Measurements from ENCODE around the gene NDE1.

DNA sequence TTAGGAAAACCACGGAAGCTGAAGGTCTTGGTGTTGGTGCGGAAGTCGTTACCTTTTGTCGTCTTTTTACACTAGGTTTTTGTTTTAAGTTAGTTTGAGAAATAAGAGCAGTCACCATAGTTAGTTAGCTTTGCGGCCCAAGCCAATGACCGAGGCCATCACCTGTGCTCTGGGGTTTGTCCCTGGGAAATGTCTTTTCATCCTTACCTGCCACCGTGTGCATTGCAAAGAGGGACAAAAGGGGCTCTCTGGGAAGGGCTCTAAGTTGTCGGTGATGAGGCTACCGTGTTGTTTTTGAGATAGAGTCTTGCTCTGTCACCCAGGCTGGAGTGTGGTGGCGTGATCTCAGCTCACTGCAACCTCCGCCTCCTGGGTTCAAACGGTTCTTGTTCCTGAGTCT lies 49.8 kb downstream of the NDE1 start:
- TF ChIP-seq, protein P1, sequence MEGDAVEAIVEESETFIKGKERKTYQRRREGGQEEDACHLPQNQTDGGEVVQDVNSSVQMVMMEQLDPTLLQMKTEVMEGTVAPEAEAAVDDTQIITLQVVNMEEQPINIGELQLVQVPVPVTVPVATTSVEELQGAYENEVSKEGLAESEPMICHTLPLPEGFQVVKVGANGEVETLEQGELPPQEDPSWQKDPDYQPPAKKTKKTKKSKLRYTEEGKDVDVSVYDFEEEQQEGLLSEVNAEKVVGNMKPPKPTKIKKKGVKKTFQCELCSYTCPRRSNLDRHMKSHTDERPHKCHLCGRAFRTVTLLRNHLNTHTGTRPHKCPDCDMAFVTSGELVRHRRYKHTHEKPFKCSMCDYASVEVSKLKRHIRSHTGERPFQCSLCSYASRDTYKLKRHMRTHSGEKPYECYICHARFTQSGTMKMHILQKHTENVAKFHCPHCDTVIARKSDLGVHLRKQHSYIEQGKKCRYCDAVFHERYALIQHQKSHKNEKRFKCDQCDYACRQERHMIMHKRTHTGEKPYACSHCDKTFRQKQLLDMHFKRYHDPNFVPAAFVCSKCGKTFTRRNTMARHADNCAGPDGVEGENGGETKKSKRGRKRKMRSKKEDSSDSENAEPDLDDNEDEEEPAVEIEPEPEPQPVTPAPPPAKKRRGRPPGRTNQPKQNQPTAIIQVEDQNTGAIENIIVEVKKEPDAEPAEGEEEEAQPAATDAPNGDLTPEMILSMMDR (IDR thresholded peaks at IDR 0.05; ENCODE audit: insufficient read depth, low read depth, low read length) = no peak
- no peak for TF ChIP-seq EZH2 (IDR thresholded peaks at IDR 0.05; ENCODE audit: insufficient read depth, low read length)
